ENCODE data around the gene ATP6AP2. TPM values are rescaled to one million over a fixed set of nuclear protein-coding genes. Genes with fewer than 3 reads are reported as not detected.

ATP6AP2 gene, protein sequence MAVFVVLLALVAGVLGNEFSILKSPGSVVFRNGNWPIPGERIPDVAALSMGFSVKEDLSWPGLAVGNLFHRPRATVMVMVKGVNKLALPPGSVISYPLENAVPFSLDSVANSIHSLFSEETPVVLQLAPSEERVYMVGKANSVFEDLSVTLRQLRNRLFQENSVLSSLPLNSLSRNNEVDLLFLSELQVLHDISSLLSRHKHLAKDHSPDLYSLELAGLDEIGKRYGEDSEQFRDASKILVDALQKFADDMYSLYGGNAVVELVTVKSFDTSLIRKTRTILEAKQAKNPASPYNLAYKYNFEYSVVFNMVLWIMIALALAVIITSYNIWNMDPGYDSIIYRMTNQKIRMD
- total RNA-seq: 10 to 100 TPM; 62.8 to 63.9 TPM

DNA sequence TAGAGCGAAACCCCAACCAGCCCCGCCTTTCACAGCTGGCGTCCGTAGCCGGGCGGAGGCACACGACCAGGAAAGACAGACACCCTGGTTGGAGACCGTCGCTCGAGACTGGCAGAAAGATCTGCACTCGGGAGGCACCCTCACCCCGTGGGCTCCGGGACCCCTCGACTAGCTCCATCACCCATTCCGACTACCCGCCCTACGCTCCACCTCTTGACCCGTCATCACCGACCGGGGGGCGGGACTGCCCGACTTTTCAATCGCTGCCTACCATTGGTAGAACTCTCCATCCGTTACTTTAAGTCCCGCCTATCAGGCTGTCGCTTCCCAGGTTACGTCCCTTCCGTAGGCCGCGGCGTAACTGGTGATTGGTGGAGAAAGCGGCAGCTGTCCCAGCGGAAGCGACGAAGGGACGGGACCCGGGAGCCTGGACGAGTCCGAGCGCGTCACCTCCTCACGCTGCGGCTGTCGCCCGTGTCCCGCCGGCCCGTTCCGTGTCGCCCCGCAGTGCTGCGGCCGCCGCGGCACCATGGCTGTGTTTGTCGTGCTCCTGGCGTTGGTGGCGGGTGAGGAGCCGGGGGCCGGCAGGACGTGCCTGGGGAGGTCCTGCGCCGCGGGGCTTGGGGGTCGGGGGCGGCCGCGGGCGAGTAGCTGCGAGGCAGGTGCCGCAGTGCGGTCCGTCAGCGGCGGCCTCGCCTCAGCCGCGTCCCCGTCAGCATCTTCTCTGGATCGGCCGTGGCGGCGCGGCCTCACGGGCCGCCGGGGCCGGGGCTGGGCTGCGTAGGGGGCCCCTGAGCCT is at the start of gene ATP6AP2:
Gene ATP6AP2 (plus strand): TSS at position 434 of the 799 bp plus-strand sequence. CDS start 96 bp downstream, at position 530.
- ChIA-PET POLR2A (interaction anchor here (0.9 to 2.0 kb wide), 5 partner anchors 9 to 155 kb away, joined by 3 to 7 read pairs (median 6); no protein-coding TSS in a partner anchor), CTCF (interaction anchor here (0.8 to 1.2 kb wide), 4 partner anchors 15 to 213 kb away, joined by 3 read pairs; no protein-coding TSS in a partner anchor)
- H3K4me3 Mint-ChIP-seq: peak within 1 kb of the TSS; percentile 84
- ATAC-seq (peak; percentile 96), DNase-seq (peak; percentile 94)
- H3K36me3 Mint-ChIP-seq (ENCODE audit: low read depth): peaks cover 2% of the 10 kb centered on the region
- peaks cover 25% of the 10 kb centered on the region for H3K4me1 Mint-ChIP-seq (ENCODE audit: low read depth)
- H3K27me3 Mint-ChIP-seq (ENCODE audit: low read depth): no peaks in the 10 kb centered on the region
- peak within 1 kb of the TSS; percentile 91 for H3K27ac Mint-ChIP-seq
- no peaks in the 10 kb centered on the region for H3K9me3 Mint-ChIP-seq (ENCODE audit: insufficient read depth)

DNA sequence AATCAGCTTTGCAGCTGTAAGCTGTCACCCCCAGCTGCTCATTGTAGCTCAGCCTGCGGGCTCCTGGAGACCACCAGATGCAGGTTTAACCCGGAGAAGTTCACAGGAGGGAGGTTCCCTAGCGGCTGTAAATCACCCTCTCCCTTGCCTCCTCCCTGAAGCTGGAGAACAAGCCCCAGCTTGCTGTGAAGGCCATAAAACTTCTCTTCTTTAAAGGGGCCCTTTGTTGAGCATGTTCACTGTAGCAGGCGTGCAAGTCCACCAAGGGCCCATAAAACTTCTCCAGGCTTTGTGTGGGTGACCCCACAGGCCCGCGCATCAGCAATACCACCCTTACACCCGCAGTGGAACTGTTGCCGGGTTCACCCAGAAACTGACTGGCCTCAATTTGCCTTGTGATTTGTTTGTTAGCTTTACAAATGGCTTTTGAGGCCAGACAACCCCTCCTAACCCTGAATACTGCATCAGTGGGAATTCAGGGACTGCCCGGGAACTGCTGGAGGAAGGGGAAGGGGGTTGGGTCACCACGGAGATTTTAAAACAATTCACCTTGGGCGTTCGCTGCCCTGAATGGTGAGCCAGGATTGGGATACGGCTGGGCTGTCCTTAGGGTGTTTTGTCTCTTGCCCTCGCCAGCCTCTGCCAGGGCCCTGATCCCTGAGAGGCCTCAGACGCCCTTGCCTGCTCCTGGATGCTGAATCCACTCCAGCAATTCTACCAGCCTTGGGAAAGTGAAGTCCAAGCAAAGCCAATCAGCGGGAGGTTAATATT is 49.5 kb upstream of the ATP6AP2 start:
- Mint-ChIP-seq H3K4me1 (ENCODE audit: low read depth) (no peaks in the 10 kb centered on the region), H3K4me3 (no peak overlapping the region), H3K27me3 (ENCODE audit: low read depth) (no peaks in the 10 kb centered on the region), H3K27ac (no peak overlapping the region), H3K9me3 (ENCODE audit: insufficient read depth) (no peaks in the 10 kb centered on the region), H3K36me3 (ENCODE audit: low read depth) (no peaks in the 10 kb centered on the region)
- ChIA-PET POLR2A (interaction anchor here (0.6 kb wide), 1 partner anchor 580 kb away, joined by 3 read pairs; no protein-coding TSS in a partner anchor), CTCF (no interaction called here)
- DNase-seq: no peak
- ATAC-seq: no peak

DNA sequence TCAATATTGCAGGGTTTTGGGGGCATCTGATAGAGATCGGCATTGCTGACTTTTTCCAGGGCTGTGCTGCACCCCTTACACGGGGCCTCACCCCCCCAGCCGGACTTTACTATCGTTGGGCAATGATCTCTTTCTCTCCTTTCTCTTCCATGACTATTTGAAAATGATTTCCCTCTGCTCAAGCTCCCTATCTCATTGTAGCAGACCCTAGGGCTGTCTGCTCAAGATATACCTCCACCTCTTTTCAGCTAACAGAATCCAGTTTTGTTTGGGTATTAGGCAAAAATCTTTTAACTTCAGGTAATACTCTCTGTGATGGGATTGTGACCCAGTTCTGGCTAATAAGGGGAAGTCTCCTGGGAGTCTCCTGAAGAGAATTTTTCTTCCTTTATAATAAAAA is 43.5 kb upstream of the ATP6AP2 start:
- Mint-ChIP-seq H3K27ac (no peak overlapping the region), H3K27me3 (ENCODE audit: low read depth) (peaks cover 8% of the 10 kb centered on the region), H3K36me3 (ENCODE audit: low read depth) (no peaks in the 10 kb centered on the region), H3K9me3 (ENCODE audit: insufficient read depth) (no peaks in the 10 kb centered on the region), H3K4me3 (no peak overlapping the region), H3K4me1 (ENCODE audit: low read depth) (peaks cover 19% of the 10 kb centered on the region)
- POLR2A ChIA-PET: no interaction called here
- no peak for ATAC-seq
- CTCF ChIA-PET: no interaction called here
- no peak for DNase-seq

DNA sequence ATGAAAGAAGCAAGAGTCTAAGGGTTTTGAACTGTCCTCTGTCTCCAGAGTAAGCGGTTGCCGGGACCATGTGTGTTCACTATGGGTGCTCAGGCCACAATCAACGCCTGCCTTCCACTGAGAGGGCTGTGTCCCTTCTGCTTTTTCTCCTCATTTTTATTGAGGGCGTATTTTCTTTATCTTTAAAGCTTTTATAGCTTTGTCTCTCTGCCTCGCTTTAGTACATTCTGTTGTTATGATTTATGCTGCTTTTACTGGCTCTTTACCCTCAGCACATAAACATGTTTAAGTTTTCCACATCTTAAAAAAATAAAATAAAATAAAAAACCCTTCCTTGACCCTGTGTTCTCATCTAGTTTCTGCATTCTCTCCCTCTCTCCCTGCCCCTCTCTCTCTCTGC is 42.4 kb upstream of the ATP6AP2 start:
- Mint-ChIP-seq H3K36me3 (ENCODE audit: low read depth) (no peaks in the 10 kb centered on the region), H3K27ac (no peak overlapping the region), H3K4me3 (no peak overlapping the region), H3K27me3 (ENCODE audit: low read depth) (peaks cover 8% of the 10 kb centered on the region), H3K9me3 (ENCODE audit: insufficient read depth) (no peaks in the 10 kb centered on the region), H3K4me1 (ENCODE audit: low read depth) (peaks cover 19% of the 10 kb centered on the region)
- POLR2A ChIA-PET: no interaction called here
- no peak for DNase-seq
- ATAC-seq: no peak
- CTCF ChIA-PET: interaction anchor here (0.8 to 1.5 kb wide), 3 partner anchors 43 to 112 kb away, joined by 3 to 4 read pairs (median 3); partner anchors contain the start of gene ATP6AP2

DNA sequence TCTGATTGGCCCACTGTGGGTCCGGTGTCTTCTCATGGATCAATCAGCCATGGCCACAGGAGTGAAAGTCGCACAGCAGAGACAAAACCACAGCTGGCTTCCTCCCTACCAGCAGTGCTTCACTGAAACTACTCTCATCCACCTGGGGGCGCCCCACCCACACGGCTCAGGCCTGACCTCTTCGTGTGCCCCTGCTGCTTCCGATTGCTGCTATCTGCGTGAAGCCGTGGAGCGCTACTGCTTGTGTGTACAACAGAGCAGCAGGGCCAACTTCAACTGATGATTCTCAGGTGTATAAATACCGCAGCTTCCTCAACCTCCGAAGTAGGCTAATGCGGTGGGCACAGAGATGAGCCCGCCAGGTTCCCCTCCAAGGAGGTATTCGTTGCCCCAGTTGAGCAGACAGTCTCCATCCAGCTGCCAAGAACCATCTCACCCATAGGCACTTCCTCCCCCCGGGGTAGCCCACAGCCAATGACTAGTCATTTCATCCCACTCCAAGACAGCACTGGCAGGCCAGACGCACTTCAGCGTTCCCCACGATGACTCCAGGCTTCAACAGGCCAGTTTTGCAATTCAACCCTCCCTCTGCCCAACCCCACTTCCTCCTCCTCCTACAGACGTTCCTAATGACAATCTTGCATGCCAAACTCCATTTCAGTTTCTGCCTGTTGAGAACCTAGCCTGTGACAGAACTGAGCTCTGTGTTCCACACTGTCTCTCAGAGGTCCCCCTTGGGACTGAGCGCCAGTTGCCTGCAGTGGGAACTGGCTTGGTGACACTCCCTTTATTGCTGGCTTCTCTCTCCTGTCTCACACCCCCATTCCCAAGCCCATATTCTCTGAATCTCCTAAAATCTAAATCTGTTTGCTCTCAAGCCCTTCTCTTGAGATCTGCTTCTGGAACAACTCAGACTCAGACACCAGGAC is 41.3 kb upstream of the ATP6AP2 start:
- Mint-ChIP-seq H3K27me3 (ENCODE audit: low read depth) (peaks cover 8% of the 10 kb centered on the region), H3K4me3 (peak overlapping the region; percentile 34), H3K36me3 (ENCODE audit: low read depth) (no peaks in the 10 kb centered on the region), H3K27ac (peak overlapping the region; percentile 74), H3K9me3 (ENCODE audit: insufficient read depth) (no peaks in the 10 kb centered on the region), H3K4me1 (ENCODE audit: low read depth) (peaks cover 23% of the 10 kb centered on the region)
- CTCF ChIA-PET: interaction anchor here (0.6 to 1.5 kb wide), 9 partner anchors 15 to 255 kb away, joined by 3 to 7 read pairs (median 3); partner anchors contain the start of gene ATP6AP2
- DNase-seq (peak; percentile 83), ATAC-seq (peak; percentile 96)
- POLR2A ChIA-PET: no interaction called here

DNA sequence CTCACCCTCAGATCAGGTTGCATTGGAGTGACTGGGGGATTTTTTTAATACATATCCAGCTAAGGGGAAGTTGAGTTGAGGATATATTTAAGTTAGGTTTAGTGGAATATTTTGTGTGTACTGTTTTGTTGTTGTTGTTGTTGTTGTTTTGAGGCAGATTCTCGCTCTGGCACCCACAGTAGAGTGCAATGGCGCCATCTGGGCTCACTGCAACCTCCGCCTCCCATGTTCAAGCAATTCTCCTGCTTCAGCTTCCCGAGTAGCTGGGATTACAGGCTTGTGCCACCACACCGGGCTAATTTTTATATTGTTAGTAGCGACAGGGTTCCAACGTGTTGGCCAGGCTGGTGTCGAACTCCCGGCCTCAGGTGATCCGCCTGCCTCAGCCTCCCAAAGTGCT is 38.6 kb upstream of the ATP6AP2 start:
- POLR2A ChIA-PET: no interaction called here
- H3K36me3 Mint-ChIP-seq (ENCODE audit: low read depth): no peaks in the 10 kb centered on the region
- CTCF ChIA-PET: no interaction called here
- DNase-seq: no peak
- H3K27me3 Mint-ChIP-seq (ENCODE audit: low read depth): peaks cover 8% of the 10 kb centered on the region
- peaks cover 23% of the 10 kb centered on the region for H3K4me1 Mint-ChIP-seq (ENCODE audit: low read depth)
- ATAC-seq: no peak
- H3K9me3 Mint-ChIP-seq (ENCODE audit: insufficient read depth): no peaks in the 10 kb centered on the region
- no peak overlapping the region for H3K4me3 Mint-ChIP-seq
- H3K27ac Mint-ChIP-seq: no peak overlapping the region

DNA sequence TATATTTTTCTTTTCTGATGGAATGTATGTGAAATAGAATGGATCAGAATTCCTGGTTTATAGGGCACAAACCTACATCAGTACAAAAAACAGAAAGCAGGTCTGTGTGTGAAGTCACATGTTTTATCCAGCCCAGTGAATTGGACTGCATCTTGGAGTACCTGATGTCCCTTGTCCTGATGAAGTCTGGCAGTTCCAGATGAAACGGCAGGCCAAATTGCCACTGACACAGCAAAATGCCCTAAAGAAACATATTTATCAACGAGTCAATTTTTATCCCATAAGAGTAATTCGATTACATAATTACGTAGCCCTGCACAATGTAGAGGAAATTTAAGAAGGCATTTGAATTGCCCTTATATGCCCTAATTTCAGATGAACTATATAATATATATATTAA is 37.8 kb upstream of the ATP6AP2 start:
- ChIA-PET POLR2A (no interaction called here), CTCF (interaction anchor here (0.9 to 2.5 kb wide), 9 partner anchors 12 to 251 kb away, joined by 3 to 20 read pairs (median 5); partner anchors contain the start of gene CXorf38)
- Mint-ChIP-seq H3K27me3 (ENCODE audit: low read depth) (peaks cover 6% of the 10 kb centered on the region), H3K27ac (no peak overlapping the region), H3K4me1 (ENCODE audit: low read depth) (peaks cover 23% of the 10 kb centered on the region), H3K9me3 (ENCODE audit: insufficient read depth) (no peaks in the 10 kb centered on the region), H3K4me3 (no peak overlapping the region), H3K36me3 (ENCODE audit: low read depth) (no peaks in the 10 kb centered on the region)
- ATAC-seq (no peak), DNase-seq (no peak)

DNA sequence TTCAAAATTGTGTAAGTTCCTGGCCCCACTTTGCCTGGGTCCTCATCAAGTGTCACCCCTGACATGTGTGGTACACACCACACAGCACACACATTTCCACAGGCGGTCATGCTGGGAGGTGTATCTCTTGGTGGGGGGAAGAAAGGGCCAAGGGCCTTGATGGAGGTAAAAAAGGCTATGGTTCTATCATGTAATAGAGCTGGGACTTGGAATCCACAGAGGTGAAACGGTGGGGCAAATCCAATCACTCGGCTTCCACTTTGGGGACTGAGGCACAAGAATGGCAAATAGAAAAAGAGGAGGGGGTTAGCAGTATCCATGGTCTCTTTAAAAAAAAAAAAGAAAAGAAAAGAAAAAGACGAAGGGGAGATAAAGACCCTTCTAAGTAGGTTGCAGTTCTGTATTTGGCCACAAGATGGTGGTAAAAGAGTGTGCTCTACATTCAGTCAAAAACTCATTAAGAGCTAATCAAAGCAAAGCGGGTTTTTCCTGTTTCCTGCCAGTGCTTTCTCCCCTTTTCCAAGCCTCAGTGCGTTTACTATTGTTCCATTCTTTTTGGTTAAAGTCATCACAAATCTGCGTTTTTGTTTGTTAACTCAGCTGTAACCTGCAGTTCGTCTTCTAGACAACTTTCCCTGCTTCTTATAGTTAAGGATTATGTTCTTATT is 37.0 kb upstream of the ATP6AP2 start:
- ATAC-seq: no peak
- DNase-seq: peak; percentile 25
- Mint-ChIP-seq H3K36me3 (ENCODE audit: low read depth) (no peaks in the 10 kb centered on the region), H3K9me3 (ENCODE audit: insufficient read depth) (no peaks in the 10 kb centered on the region), H3K27me3 (ENCODE audit: low read depth) (peaks cover 3% of the 10 kb centered on the region), H3K4me3 (peak overlapping the region; percentile 25), H3K27ac (no peak overlapping the region), H3K4me1 (ENCODE audit: low read depth) (peaks cover 21% of the 10 kb centered on the region)
- ChIA-PET CTCF (interaction anchor here (0.5 to 2.5 kb wide), 28 partner anchors 11 to 995 kb away, joined by 3 to 20 read pairs (median 3); partner anchors contain the start of genes ATP6AP2 and CXorf38), POLR2A (interaction anchor here (0.6 kb wide), 1 partner anchor 108 kb away, joined by 3 read pairs; no protein-coding TSS in a partner anchor)

DNA sequence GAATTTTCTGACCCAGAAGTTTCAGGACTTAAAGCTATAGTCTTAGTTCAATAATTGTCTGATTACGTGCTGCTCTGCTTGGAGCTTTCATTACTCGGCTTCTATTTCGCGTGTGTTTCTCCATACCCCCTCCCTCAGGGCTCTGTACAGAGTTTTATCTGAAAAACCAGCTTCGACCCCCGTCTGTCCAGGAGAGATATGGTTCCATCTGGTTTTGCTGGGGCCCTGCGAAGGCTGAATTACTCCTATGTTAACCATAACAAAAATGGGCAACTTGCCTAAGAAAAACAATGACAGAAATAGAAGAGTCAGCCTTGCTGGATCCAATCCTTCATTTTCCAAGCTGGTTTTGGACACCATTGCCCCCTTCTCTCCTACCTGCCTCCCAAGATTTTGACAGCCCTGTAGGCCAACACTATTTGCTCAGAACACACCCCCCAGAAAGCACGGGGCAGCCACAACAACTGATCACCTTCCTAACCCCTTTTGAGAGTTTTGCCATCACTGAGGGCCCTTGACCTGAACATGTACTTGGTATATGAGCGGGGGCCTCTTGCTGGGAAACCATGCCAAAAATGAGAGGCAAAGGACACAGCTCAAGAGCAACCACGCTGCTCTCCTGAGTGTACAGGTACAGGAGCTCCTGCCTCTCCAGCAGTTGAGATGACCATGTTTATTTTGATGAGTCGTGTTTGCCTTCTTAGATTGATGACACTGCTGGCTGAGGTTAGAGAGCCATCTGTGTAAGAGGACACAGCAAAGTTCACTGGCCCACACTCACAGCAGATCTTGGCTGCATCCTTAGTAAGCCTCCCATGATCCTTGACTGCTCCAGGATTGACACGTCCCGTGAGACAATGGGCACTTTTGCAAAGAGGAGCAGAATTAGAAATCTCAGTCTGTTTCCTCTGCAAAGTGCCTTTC is 36.2 kb upstream of the ATP6AP2 start:
- Mint-ChIP-seq H3K9me3 (ENCODE audit: insufficient read depth) (no peaks in the 10 kb centered on the region), H3K4me3 (no peak overlapping the region), H3K27me3 (ENCODE audit: low read depth) (peaks cover 3% of the 10 kb centered on the region), H3K36me3 (ENCODE audit: low read depth) (no peaks in the 10 kb centered on the region), H3K27ac (no peak overlapping the region), H3K4me1 (ENCODE audit: low read depth) (peaks cover 13% of the 10 kb centered on the region)
- ChIA-PET POLR2A (interaction anchor here (0.6 kb wide), 1 partner anchor 107 kb away, joined by 3 read pairs; no protein-coding TSS in a partner anchor), CTCF (interaction anchor here (0.5 to 2.5 kb wide), 27 partner anchors 10 to 994 kb away, joined by 3 to 20 read pairs (median 3); partner anchors contain the start of genes ATP6AP2 and CXorf38)
- DNase-seq (no peak), ATAC-seq (no peak)

Data from activated CD8-positive, alpha-beta T cell treated with anti-CD3 and anti-CD28 coated beads, Interleukin-2, amount 10 ng/mL, durations not matched to agents 7 days and 5 days (primary cell).